Measurements from ENCODE around the gene FARS2. TPM values are rescaled to one million over a fixed set of nuclear protein-coding genes. Genes with fewer than 3 reads are reported as not detected.

The FARS2 gene
- polyA plus RNA-seq, 4 donors: 19.6 to 21.8 (median 20.5) TPM

- DNase-seq (ENCODE audit: low read depth in 4 of 4, low spot score in 3 of 4): no peak
These were observed 301.0 kb downstream of the FARS2 start for GRCh38 chr6:5562277-5562676.

GRCh38 chr6:5563086-5563485, 301.8 kb downstream of the FARS2 start:
- DNase-seq (ENCODE audit: low read depth in 4 of 4, low spot score in 3 of 4): no peak

GRCh38 chr6:5564746-5565145, 303.4 kb downstream of the FARS2 start:
- peak in 1 of 4 donors; percentile 2 for DNase-seq (ENCODE audit: low read depth in 4 of 4, low spot score in 3 of 4)

- no peak for DNase-seq (ENCODE audit: low read depth in 4 of 4, low spot score in 3 of 4)
These were observed 304.7 kb downstream of the FARS2 start for GRCh38 chr6:5565971-5566370.

GRCh38 chr6:5566718-5567117, 305.4 kb downstream of the FARS2 start:
- no peak for DNase-seq (ENCODE audit: low read depth in 4 of 4, low spot score in 3 of 4)

- no peak for DNase-seq (ENCODE audit: low read depth in 4 of 4, low spot score in 3 of 4)
These were observed 306.0 kb downstream of the FARS2 start for GRCh38 chr6:5567352-5567751.

- no peak for DNase-seq (ENCODE audit: low read depth in 4 of 4, low spot score in 3 of 4)
These were observed 306.6 kb downstream of the FARS2 start for GRCh38 chr6:5567890-5568289.

GRCh38 chr6:5569491-5569890, 308.2 kb downstream of the FARS2 start:
- DNase-seq (ENCODE audit: low read depth in 4 of 4, low spot score in 3 of 4): no peak

GRCh38 chr6:5570641-5571040, 309.3 kb downstream of the FARS2 start:
- DNase-seq (ENCODE audit: low read depth in 4 of 4, low spot score in 3 of 4): no peak

GRCh38 chr6:5580736-5581581, 319.6 kb downstream of the FARS2 start:
- no peak for DNase-seq (ENCODE audit: low read depth in 4 of 4, low spot score in 3 of 4)

- no peak for DNase-seq (ENCODE audit: low read depth in 4 of 4, low spot score in 3 of 4)
These were observed 321.4 kb downstream of the FARS2 start for GRCh38 chr6:5582762-5583161.

GRCh38 chr6:5583528-5583927, 322.2 kb downstream of the FARS2 start:
- no peak for DNase-seq (ENCODE audit: low read depth in 4 of 4, low spot score in 3 of 4)

GRCh38 chr6:5584078-5584482, 322.8 kb downstream of the FARS2 start:
- DNase-seq (ENCODE audit: low read depth in 4 of 4, low spot score in 3 of 4): no peak

GRCh38 chr6:5587648-5588047, 326.3 kb downstream of the FARS2 start:
- no peak for DNase-seq (ENCODE audit: low read depth in 4 of 4, low spot score in 3 of 4)

- DNase-seq (ENCODE audit: low read depth in 4 of 4, low spot score in 3 of 4): no peak
These were observed 328.3 kb downstream of the FARS2 start for GRCh38 chr6:5589422-5590141.

- DNase-seq (ENCODE audit: low read depth in 4 of 4, low spot score in 3 of 4): no peak
These were observed 328.9 kb downstream of the FARS2 start for GRCh38 chr6:5590187-5590586.

- no peak for DNase-seq (ENCODE audit: low read depth in 4 of 4, low spot score in 3 of 4)
These were observed 331.7 kb downstream of the FARS2 start for GRCh38 chr6:5592886-5593519.

- no peak for DNase-seq (ENCODE audit: low read depth in 4 of 4, low spot score in 3 of 4)
These were observed 333.9 kb downstream of the FARS2 start for GRCh38 chr6:5595184-5595583.

GRCh38 chr6:5597413-5597812, 336.1 kb downstream of the FARS2 start:
- no peak for DNase-seq (ENCODE audit: low read depth in 4 of 4, low spot score in 3 of 4)

GRCh38 chr6:5598123-5598522, 336.8 kb downstream of the FARS2 start:
- no peak for DNase-seq (ENCODE audit: low read depth in 4 of 4, low spot score in 3 of 4)

- no peak for DNase-seq (ENCODE audit: low read depth in 4 of 4, low spot score in 3 of 4)
These were observed 337.8 kb downstream of the FARS2 start for GRCh38 chr6:5599127-5599526.
